ENCODE measurements around the gene UBE2J1.
"Not testable (repeated sequence)": the region's sequence is repeated elsewhere in the genome, so short reads cannot be mapped to it uniquely, and the experiment has no call there.

The UBE2J1 gene, protein sequence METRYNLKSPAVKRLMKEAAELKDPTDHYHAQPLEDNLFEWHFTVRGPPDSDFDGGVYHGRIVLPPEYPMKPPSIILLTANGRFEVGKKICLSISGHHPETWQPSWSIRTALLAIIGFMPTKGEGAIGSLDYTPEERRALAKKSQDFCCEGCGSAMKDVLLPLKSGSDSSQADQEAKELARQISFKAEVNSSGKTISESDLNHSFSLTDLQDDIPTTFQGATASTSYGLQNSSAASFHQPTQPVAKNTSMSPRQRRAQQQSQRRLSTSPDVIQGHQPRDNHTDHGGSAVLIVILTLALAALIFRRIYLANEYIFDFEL

DNA sequence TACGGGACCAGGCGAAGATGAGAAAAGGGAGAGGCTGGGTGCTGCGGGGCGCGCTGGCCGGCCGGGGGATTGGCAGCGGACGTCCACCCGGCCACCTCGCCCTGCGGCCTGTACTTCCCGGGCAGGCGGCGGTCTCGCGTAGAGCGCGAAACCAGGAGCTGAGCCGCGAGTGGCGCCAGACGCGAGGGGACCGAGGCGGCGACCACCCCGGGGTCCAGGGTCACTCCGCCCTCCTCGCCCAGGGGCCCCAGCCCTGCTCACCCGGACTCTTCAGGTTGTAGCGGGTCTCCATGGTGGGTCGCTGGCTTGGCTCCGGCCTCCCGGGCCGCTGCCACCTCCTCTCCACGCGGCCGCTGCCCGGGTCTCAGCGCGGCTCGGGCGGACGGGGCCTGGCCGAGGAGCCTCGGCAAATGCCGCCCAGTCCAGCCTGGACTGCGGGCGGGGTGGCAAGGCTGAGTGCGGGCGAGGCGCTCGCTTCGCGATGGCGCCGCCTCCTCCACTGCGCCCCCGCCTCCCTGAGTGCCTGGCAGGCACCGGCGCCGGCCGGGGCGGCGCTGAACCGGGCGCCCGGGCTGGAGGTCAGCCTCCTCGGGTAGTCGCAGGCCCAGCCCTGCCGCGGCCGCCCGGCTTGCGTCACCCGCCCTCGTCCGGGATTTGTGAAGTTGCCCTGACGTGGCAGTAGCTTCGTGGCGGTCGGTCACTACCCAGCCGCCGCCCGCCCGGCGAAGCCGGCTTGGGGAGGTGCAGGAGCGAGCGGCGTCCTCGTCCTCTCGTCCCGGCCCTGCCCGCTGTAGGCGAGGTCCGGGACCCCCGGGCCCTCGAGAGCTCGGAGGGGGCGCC lies at the start of gene UBE2J1:
Gene UBE2J1, minus strand, starts transcription at position 445 of the 840 bp plus-strand sequence. Its CDS starts 153 bp downstream, at position 292.
- peak; percentile 86 for DNase-seq (ENCODE audit: low spot score)
- in situ Hi-C loops (cut with MboI; ENCODE audit: low sequenced_read_pairs, unreplicated experiment): no loop called here
- TF ChIP-seq, protein P1, sequence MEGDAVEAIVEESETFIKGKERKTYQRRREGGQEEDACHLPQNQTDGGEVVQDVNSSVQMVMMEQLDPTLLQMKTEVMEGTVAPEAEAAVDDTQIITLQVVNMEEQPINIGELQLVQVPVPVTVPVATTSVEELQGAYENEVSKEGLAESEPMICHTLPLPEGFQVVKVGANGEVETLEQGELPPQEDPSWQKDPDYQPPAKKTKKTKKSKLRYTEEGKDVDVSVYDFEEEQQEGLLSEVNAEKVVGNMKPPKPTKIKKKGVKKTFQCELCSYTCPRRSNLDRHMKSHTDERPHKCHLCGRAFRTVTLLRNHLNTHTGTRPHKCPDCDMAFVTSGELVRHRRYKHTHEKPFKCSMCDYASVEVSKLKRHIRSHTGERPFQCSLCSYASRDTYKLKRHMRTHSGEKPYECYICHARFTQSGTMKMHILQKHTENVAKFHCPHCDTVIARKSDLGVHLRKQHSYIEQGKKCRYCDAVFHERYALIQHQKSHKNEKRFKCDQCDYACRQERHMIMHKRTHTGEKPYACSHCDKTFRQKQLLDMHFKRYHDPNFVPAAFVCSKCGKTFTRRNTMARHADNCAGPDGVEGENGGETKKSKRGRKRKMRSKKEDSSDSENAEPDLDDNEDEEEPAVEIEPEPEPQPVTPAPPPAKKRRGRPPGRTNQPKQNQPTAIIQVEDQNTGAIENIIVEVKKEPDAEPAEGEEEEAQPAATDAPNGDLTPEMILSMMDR (IDR thresholded peaks at IDR 0.05; ENCODE audit: borderline replicate concordance, control extremely low read depth, extremely low read depth, insufficient read depth, missing control alignments): no peak

DNA sequence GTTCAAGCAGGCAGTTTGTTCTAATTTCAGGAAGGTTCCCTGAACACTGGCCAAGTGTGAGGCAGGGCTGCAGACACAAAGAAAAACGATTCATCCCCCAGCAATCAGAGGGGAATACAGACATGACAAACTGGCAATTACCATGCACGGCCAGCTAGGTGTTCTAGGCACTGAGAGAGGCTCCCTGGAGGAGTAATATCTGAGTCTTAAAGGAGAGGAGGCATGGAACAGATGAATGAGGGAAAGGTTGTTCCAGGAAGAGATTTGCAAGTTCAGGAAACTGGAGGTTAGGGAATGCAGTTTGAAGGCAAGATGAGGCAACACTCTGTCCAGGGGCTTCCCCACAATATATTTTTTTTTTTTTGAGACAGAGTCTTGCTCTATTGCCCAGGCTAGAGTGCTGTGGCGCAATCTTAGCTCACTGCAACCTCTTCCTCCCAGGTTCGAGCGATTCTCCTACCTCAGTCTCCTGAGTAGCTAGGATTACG lies 48.4 kb upstream of the UBE2J1 start:
- in situ Hi-C loops (cut with MboI; ENCODE audit: low sequenced_read_pairs, unreplicated experiment): no loop called here
- no peak for DNase-seq (ENCODE audit: low spot score)
- TF ChIP-seq, protein P1 (IDR thresholded peaks at IDR 0.05; ENCODE audit: borderline replicate concordance, control extremely low read depth, extremely low read depth, insufficient read depth, missing control alignments): no peak

DNA sequence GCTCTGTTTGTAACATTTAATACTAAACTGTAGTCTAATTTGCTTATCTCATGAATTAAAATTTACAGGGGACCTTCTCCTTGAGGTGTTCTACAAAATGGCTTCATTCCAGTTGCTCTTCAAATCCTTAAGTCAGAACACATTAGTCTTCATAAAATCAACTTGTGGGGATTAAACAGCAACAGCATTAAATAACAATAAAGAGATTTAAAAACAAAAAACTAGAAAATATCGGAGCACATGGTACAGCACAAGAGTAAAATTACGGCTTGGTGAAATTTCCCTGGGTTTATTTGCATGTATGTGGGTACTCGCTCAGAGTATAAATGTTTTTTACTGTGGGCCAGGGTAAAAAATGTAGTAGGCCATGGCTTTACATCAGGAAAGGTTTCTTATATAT lies 47.5 kb upstream of the UBE2J1 start:
- in situ Hi-C loops (cut with MboI; ENCODE audit: low sequenced_read_pairs, unreplicated experiment): no loop called here
- TF ChIP-seq, protein P1 (IDR thresholded peaks at IDR 0.05; ENCODE audit: borderline replicate concordance, control extremely low read depth, extremely low read depth, insufficient read depth, missing control alignments): no peak
- DNase-seq (ENCODE audit: low spot score): no peak

DNA sequence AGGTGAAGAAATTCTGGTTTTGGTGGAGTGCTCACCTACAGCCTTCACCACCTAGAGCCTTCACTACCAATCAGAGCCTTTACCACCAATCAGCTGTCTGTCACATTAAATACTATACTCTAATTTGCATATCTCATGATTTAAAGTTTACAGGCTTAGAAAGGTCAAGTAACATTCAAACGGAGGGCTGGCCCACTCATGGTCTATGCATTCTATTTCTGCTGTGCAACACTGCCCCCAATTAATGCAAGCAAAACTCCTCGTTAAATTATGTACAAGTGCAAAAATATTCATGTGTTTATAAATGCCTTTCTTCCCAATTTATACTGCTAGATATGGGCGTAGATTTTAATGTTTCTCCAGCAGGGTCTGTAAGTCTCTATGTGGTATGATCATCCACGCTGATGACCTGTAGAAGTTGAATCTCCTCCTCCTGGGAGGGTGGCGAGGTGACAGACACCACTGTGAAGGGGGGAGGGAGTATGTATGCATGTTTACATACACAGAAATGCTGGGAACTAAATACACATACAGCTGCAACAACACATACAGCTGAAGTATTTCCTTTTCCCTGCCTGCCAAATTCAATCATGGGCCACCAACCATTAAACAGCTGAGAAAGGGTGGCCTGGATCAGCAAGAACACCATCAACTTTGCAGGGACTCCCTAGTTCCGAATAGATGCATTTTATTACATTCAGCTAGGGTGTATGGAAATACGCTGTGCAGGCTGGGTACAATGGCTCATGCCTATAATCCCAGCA lies 46.4 kb upstream of the UBE2J1 start:
- TF ChIP-seq, protein P1 (IDR thresholded peaks at IDR 0.05; ENCODE audit: borderline replicate concordance, control extremely low read depth, extremely low read depth, insufficient read depth, missing control alignments): no peak
- in situ Hi-C loops (cut with MboI; ENCODE audit: low sequenced_read_pairs, unreplicated experiment): no loop called here
- DNase-seq (ENCODE audit: low spot score): no peak

DNA sequence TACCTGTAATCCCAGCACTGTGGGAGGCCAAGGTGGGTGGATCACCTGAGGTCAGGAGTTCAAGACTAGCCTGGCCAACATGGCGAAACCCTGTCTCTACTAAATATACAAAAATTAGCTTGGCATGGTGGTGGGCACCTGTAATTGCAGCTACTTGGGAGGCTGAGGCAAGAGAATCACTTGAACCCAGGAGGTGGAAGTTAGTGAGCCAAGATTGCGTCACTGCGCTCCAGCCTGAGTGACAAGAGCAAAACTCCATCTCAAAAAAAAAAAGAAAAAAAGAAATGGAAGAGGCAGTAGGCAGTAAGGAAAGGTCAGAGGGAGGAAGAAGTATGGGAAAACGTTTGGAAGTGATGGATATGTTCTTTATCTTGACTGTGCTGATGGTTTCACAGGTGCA lies 45.4 kb upstream of the UBE2J1 start:
- DNase-seq (ENCODE audit: low spot score); in situ Hi-C loops (cut with MboI; ENCODE audit: low sequenced_read_pairs, unreplicated experiment): not testable (repeated sequence)

DNA sequence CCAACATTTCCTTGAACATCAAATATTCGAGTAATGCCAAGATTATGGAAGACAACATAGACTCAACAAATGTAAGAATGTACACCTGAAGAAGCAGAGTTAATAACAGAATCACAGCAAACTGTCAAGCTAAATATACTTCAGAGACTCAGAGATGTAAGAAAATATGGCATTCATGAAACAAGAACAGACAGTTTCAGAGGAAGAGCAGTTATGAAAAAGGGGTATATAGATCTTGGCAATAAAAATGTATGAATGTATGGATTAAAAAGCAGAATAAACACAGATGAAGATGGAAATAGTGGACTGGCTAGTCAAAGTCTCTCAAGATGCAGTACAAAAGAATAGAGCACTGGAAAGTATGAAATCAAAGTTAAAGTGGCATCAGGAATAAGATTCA lies 41.1 kb upstream of the UBE2J1 start:
- TF ChIP-seq, protein P1 (IDR thresholded peaks at IDR 0.05; ENCODE audit: borderline replicate concordance, control extremely low read depth, extremely low read depth, insufficient read depth, missing control alignments): no peak
- in situ Hi-C loops (cut with MboI; ENCODE audit: low sequenced_read_pairs, unreplicated experiment): no loop called here
- no peak for DNase-seq (ENCODE audit: low spot score)

All from GM13976 (cell line).